Stimulated activated CD4-positive, alpha-beta T cell treated with anti-CD3 and anti-CD28 coated beads, Interleukin-4, amount 100 ng/mL, for 4 hours (primary cell): ENCODE measurements around the gene BICRAL.
"Not testable (repeated sequence)": the region's sequence is repeated elsewhere in the genome, so short reads cannot be mapped to it uniquely, and the experiment has no call there.

Experiments used
- DNase-seq, 2 experiments: peaks; one replicate each; pipeline ENCODE4 v3.0.0-alpha.2; 2020

The BICRAL gene

GRCh38 chr6:42901538-42901957 is 119.7 kb downstream of the BICRAL start:
- peak; percentile 43 to 60 for DNase-seq

DNA sequence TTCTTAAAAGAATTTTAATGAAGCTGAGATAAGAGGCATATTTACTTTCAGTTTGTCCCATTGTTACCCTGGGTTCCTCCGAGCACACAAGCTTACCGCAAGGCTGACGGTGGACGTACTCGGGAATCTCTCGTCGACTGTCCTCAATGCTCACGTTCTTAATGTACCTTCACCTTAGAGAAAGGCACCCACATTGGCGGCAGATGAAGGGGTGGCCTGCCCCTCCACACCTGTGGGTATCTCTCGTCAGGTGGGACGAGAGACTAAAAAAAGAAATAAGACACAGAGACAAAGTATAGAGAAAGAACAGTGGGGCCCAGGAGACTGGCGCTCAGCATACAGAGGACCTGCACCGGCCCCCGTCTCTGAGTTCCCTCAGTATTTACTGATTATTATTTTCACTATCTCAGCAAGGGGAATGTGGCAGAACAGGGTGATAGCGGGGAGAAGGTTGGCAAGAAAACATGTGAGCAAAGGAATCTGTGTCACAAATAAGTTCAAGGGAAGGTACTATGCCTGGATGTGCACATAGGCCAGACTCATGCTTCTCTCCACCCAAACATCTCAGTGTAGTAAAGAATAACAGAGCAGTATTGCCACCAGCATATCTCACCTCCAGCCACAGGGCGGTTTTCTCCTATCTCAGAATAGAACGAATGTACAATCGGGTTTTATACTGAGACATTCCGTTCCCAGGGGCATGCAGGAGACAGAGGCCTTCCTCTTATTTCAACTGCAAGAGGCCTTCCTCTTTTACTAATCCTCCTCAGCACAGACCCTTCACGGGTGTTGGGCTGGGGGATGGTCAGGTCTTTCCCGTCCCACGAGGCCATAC is 120.8 kb downstream of the BICRAL start:
- not testable (repeated sequence) for DNase-seq

- no peak for DNase-seq
Observed at GRCh38 chr6:42904467-42904866, 122.6 kb downstream of the BICRAL start.

DNA sequence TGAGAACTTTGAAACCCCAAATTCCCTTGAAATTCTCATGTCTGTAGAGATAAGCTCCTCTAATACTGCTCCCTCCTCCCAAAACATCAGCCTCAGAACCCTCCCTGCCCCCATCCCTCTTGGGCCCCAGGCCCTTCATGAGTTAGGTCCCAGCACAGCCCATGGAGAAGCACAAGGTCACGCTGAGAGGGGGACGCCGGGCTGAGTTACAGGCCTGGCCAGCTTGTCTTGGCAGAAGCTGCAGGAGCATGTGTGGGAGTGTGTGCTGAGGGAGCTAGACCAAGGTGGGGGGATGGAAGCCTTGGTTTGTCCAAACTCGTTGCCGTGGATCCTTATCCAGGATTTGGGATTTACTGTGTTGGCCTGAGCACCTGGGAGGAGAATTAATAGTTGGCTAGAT is 125.5 kb downstream of the BICRAL start:
- DNase-seq, result no peak

GRCh38 chr6:42909835-42910234 is 128.0 kb downstream of the BICRAL start:
- no peak for DNase-seq

DNA sequence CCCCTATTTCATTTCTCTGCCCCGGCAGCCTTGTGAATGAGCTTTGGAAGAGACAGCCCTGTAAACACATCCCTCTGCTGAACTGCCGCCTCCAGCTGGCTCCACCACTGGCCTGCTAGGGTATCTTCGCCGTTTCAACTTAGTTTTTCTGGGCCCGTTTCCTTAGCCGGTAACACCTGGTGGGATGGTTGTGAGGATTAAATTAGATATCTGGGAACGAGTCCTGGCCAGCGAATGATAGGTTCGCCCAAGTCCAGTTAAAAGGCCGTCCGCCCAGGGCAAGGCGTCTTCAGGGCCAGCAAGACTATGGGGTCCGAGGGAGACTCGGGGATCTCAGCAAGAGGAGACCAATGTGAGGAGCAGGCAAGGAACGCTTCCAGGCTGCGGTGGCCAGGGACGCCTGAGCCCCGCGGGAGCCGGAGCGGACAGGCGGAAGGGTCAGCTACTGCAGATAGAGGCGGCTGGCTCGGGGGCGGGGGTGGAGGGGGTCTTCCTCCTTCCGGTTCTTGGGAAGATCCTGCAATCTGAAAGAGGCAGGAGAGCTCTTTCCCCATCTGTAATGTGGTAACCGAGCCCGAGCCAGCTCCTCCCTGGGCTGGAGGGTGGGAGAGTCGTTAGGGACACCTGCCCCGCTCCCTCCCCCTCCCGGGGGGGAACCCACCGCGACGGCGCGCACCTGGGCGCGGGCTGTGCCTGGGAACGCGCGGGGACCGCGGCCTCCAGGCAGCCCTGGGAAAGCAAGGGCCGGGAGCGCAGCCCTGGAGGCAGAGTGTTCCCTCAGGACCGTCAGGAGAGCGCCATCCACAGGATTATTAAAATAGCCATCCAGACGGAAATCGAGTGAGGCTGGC is 129.5 kb downstream of the BICRAL start:
- no peak for DNase-seq

DNA sequence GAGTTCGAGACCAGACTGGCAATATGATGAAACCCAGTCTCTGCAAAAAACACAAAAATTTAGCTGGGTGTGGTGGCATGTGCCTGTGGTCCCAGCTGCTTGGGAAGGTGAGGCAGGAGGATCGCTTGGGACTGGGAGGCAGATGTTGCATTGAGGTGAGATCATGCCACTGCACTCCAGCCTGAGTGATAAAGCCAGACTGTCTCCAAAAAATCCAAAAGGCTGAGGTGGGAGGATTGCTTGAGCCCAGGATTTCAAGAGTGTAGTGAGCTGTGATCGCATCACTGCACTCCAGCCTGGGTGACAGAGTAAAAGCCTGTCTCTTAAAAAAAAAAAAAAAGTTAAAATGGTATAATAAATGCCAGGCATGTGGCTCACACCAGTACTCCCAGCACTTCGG is 132.7 kb downstream of the BICRAL start:
- DNase-seq, result no peak

- DNase-seq, result no peak
Observed at GRCh38 chr6:42915732-42916131, 133.9 kb downstream of the BICRAL start, which contains the start of gene PTCRA. TSS of gene PTCRA (plus strand) at chr6:42916053. CDS start at chr6:42916070, 17 bp downstream.

DNA sequence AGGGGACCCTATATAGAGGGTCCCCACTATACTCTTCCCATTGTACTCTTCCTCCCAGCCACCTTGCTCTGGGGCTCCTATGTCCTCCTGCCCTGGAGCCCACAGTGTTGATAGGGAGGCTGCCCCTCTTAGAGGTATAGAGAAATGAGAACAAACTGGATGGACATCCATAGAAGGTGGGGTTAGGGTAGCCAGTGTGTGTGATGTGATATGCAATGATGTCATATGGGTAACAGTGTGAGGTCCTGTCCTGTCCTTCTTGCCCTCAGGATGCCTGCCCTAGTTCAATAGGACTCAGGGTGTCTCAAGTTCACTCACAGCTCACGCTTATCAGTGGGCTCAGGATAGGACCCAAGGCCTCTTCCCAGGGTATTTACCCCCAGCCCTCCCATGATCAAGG is 134.4 kb downstream of the BICRAL start:
- no peak for DNase-seq
